Mononuclear cell (primary cell): ENCODE measurements around the gene PRODH2. TPM values are rescaled to one million over a fixed set of nuclear protein-coding genes. Genes with fewer than 3 reads are reported as not detected.
"Not testable (repeated sequence)": the region's sequence is repeated elsewhere in the genome, so short reads cannot be mapped to it uniquely, and the experiment has no call there.

Source experiments
- H3K27me3 ChIP-seq: 2 replicates; pipeline ENCODE4 v1.6.0; 2011; ENCODE audit warnings: low read length, control low read depth; ENCODE audit not compliant: insufficient read depth
- H3K4me1 ChIP-seq: 2 replicates; pipeline ENCODE4 v1.5.1; 2011; ENCODE audit warnings: mild to moderate bottlenecking, low read length, control low read depth; ENCODE audit not compliant: insufficient read depth
- H3K4me3 ChIP-seq: 2 replicates; pipeline ENCODE4 v1.5.1; 2011; ENCODE audit warnings: mild to moderate bottlenecking, low read length, moderate library complexity
- H3K9me3 ChIP-seq: 2 replicates; pipeline ENCODE4 v1.5.1; 2011; ENCODE audit warnings: low read depth, mild to moderate bottlenecking, control low read depth, low read length
- total RNA-seq: library from RNA; depleted of rRNA; stranded (reverse); fragments of >200 nt; gene quantifications from one replicate; pipeline ENCODE4 v1.2.3, GENCODE V29; 2012

The PRODH2 gene
- total RNA-seq, 1 donor: not detected

- H3K27me3 ChIP-seq: no peaks in the 10 kb centered on the region
- no peaks in the 10 kb centered on the region for H3K4me1 ChIP-seq
- H3K4me3 ChIP-seq: no peak overlapping the region
- H3K9me3 ChIP-seq: no peaks in the 10 kb centered on the region
These were observed 31.0 kb downstream of the PRODH2 start for GRCh38 chr19:35781650-35782049.

- peaks cover 5% of the 10 kb centered on the region for H3K4me1 ChIP-seq
- H3K4me3 ChIP-seq: no peak overlapping the region
- no peaks in the 10 kb centered on the region for H3K9me3 ChIP-seq
- H3K27me3 ChIP-seq: no peaks in the 10 kb centered on the region
These were observed 31.9 kb downstream of the PRODH2 start for GRCh38 chr19:35780717-35781116.

- no peaks in the 10 kb centered on the region for H3K9me3 ChIP-seq
- no peaks in the 10 kb centered on the region for H3K27me3 ChIP-seq
- H3K4me1 ChIP-seq: peaks cover 5% of the 10 kb centered on the region
- H3K4me3 ChIP-seq: no peak overlapping the region
These were observed 32.6 kb downstream of the PRODH2 start for GRCh38 chr19:35780058-35780457.

GRCh38 chr19:35779033-35779432 lies 33.6 kb downstream of the PRODH2 start:
- H3K9me3 ChIP-seq: no peaks in the 10 kb centered on the region
- no peak overlapping the region for H3K4me3 ChIP-seq
- H3K4me1 ChIP-seq: peaks cover 12% of the 10 kb centered on the region
- H3K27me3 ChIP-seq: no peaks in the 10 kb centered on the region

- H3K27me3 ChIP-seq: no peaks in the 10 kb centered on the region
- no peak overlapping the region for H3K4me3 ChIP-seq
These were observed 34.7 kb downstream of the PRODH2 start for GRCh38 chr19:35777961-35778360.

GRCh38 chr19:35777086-35777841 lies 35.4 kb downstream of the PRODH2 start:
- H3K4me3 ChIP-seq: no peak overlapping the region
- H3K4me1 ChIP-seq: peaks cover 12% of the 10 kb centered on the region
- H3K9me3 ChIP-seq: no peaks in the 10 kb centered on the region
- H3K27me3 ChIP-seq: no peaks in the 10 kb centered on the region

More at GRCh38 chr19:35777961-35778360, 34.7 kb downstream of the PRODH2 start:
- Histone ChIP-seq H3K9me3 (no peaks in the 10 kb centered on the region), H3K4me1 (peaks cover 12% of the 10 kb centered on the region)

- Histone ChIP-seq H3K9me3 (no peaks in the 10 kb centered on the region), H3K27me3 (no peaks in the 10 kb centered on the region), H3K4me1 (peaks cover 12% of the 10 kb centered on the region), H3K4me3 (no peak overlapping the region)
These were observed 36.4 kb downstream of the PRODH2 start for GRCh38 chr19:35776102-35776788.

- no peaks in the 10 kb centered on the region for H3K27me3 ChIP-seq
- no peaks in the 10 kb centered on the region for H3K9me3 ChIP-seq
- H3K4me3 ChIP-seq: peak within 1 kb of the TSS; percentile 52
- H3K4me1 ChIP-seq: peaks cover 12% of the 10 kb centered on the region
These were observed 37.1 kb downstream of the PRODH2 start, which contains the start of gene ARHGAP33 for GRCh38 chr19:35775298-35776101. TSS of gene ARHGAP33 (plus strand) at chr19:35775564. CDS start at chr19:35775659, 95 bp downstream.

- H3K4me3 ChIP-seq: peak overlapping the region; percentile 52
- H3K9me3 ChIP-seq: no peaks in the 10 kb centered on the region
- H3K4me1 ChIP-seq: peaks cover 12% of the 10 kb centered on the region
- no peaks in the 10 kb centered on the region for H3K27me3 ChIP-seq
These were observed 37.7 kb downstream of the PRODH2 start for GRCh38 chr19:35775046-35775297.

- Histone ChIP-seq H3K4me1 (peaks cover 12% of the 10 kb centered on the region), H3K9me3 (no peaks in the 10 kb centered on the region), H3K27me3 (no peaks in the 10 kb centered on the region), H3K4me3 (peak overlapping the region; percentile 52)
These were observed 38.2 kb downstream of the PRODH2 start for GRCh38 chr19:35774274-35775045.

- H3K27me3 ChIP-seq: no peaks in the 10 kb centered on the region
- peaks cover 12% of the 10 kb centered on the region for H3K4me1 ChIP-seq
- no peak overlapping the region for H3K4me3 ChIP-seq
- no peaks in the 10 kb centered on the region for H3K9me3 ChIP-seq
These were observed 39.4 kb downstream of the PRODH2 start for GRCh38 chr19:35773020-35773806.

GRCh38 chr19:35772362-35772761 lies 40.3 kb downstream of the PRODH2 start:
- H3K4me3 ChIP-seq: not testable (repeated sequence)

GRCh38 chr19:35768082-35768421 lies 44.6 kb downstream of the PRODH2 start:
- no peaks in the 10 kb centered on the region for H3K27me3 ChIP-seq
- H3K4me3 ChIP-seq: no peak overlapping the region
- H3K9me3 ChIP-seq: no peaks in the 10 kb centered on the region
- no peaks in the 10 kb centered on the region for H3K4me1 ChIP-seq

More at GRCh38 chr19:35772362-35772761, 40.3 kb downstream of the PRODH2 start:
- not testable (repeated sequence) for H3K27me3 ChIP-seq, H3K9me3 ChIP-seq
- peaks cover 12% of the 10 kb centered on the region for H3K4me1 ChIP-seq
